D721Med (cell line): ENCODE measurements around the gene ALOXE3.

Source experiments
- DNase-seq: peaks from one replicate; pipeline ENCODE4 v3.0.0; 2011; ENCODE audit warnings: low spot score; ENCODE audit not compliant: insufficient read length
- FAIRE-seq: peaks from 2 replicates; lab custom pipeline; 2011; peaks lifted over from hg19 to GRCh38; lab: Jason Lieb, UNC
- CTCF ChIP-seq: IDR thresholded peaks from 2 replicates; pipeline ENCODE4 v1.5.1; 2012; ENCODE audit warnings: mild to moderate bottlenecking, control low read depth; ENCODE audit not compliant: insufficient read depth; ENCODE audit errors: missing control alignments

ALOXE3 gene

DNA sequence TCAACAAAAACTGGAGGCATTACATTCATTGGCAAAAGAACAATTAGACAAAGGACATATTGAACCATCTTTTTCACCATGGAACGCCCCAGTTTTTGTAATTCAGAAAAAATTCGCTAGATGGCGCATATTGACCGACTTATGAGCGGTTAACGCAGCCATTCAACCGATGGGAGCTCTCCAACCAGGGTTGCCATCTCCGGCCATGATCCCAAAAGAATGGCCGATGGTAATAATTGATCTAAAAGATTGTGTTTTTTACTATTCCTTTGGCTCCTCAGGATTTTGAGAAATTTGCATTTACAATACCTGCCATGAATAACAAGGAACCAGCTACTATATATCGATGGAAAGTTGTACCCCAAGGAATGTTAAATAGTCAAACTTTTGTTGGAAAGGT is 58.0 kb downstream of the ALOXE3 start:
- peak; percentile 47 for TF ChIP-seq CTCF
- peak; percentile 46 for FAIRE-seq
- DNase-seq, result no peak

DNA sequence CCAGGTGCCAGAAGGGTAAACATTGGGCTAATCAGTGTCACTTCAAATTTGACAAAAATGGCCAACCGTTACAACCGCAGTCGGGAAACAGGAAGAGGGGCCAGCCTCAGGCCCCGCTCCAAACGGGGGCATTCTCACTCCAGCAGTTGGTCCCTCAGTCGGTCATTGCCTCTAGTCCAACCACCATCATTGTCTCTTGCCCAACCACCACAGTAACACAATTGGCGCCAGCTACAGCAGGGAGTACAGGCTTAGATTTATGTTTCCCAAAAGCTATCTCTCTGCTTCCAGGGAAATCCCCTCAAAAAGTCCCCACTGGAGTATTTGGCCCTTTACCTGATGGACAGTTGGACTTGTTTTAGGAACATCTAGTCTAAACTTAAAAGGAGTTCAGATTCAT is 59.2 kb downstream of the ALOXE3 start:
- no peak for DNase-seq
- FAIRE-seq, result no peak
- no peak for TF ChIP-seq CTCF

DNA sequence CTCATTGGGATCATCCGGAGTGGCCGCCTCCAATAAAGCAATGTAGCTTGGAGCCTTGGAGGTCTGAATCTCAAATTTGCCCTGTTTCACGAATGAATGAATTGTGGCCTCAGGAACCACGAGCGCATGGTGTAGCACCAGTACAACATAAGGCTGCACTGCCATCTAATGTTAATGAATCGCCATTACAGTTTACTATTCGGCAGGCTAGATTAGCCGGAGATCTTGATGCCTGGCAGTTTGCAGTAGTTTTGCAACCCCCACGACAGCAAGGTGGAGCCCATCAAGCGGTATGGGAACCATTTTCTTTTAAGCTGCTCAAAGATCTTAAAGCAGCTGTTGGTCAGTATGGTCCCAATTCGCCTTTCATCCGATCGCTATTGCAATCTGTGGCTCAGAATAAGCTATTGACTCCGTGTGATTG is 60.6 kb downstream of the ALOXE3 start:
- TF ChIP-seq CTCF, result peak; percentile 62
- DNase-seq (peak; percentile 62), FAIRE-seq (peak; percentile 66)

GRCh38 chr17:8056976-8057625 is 61.2 kb downstream of the ALOXE3 start:
- TF ChIP-seq CTCF, result no peak
- FAIRE-seq (no peak), DNase-seq (no peak)

DNA sequence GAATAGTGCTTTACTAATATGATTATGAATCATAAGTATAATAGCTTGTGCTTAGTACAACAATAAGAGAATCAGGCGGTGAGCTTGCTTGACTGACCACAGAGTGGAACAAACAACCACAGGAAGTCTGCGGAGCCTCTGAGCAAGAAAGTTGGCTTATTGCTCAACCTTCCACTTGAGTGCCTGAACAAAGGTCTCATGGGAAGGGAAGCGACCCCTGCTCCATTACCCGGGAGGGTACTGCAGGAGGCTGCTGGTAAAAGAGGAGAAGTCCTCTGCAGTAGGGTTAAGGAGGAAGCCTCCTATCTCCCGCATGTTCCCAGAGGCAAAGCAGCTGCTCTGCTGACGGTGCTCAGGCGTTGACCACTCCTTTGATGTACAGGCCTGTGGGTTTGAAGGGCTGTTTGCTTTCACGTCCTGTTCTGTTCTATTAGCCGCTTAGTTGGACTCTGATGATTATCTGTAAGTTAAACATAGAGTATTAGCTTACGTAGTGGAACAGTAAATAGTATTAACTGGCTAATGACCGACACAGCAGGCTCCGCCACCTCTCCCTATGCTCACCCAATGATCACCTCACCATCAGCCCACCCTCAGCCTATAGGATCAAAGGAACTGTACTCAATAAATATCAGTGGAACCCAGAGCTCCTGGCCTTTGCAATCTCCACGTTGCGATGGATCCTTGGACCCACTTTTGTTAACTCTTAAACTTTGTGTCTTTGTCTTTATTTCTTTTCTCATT is 61.9 kb downstream of the ALOXE3 start:
- peak; percentile 46 for FAIRE-seq

DNA sequence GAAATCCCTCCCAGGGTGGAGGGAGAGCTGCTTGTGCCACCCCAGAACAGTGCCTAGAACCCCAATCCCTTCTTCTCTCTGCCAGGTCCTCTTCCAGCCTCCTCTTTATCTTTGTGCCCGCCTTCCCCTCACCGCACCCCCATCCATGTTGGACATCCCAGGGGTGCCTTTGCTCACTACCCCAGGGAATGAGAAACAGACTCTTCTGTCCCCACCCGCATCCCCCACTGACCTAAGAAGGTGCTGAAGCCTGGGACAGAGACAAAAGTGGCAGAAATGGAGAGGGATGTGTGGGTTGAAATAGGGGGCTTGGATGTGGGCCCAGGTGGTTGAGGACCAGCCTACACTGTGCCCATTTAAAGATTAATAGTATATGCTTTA is 62.5 kb downstream of the ALOXE3 start:
- FAIRE-seq (no peak), DNase-seq (no peak)
- TF ChIP-seq CTCF, result no peak

More for the DNA sequence above, 61.9 kb downstream of the ALOXE3 start:
- no peak for TF ChIP-seq CTCF
- DNase-seq, result no peak

DNA sequence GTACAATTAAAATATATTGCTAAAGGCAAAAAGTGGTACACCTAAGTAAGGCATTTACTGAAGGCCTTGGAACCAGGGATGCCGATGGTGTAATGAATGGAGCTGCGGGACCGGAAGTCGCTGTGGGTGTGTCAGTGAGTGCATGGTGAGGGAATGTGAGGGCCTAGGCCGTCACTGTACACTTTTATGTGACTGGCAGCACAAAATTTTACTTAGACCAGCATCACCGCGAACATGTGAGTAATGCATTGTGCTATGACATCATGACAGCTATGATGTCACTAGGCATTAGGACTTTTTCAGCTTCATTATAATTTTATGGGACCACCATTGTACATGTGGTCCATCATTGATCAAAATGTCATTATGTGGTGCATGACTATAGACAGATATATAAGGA is 64.7 kb downstream of the ALOXE3 start:
- TF ChIP-seq CTCF, result no peak
- DNase-seq (no peak), FAIRE-seq (no peak)
